IPS DF 6.9 (cell line): Measurements from ENCODE around the gene ADCY2.

ENCODE experiments used
- DNase-seq: peaks from one replicate; pipeline ENCODE4 v3.0.0-alpha.2; 2013; ENCODE audit warnings: low read depth, low spot score
- H3K27ac ChIP-seq: one replicate; pipeline ENCODE4 v1.5.1; 2013; ENCODE audit warnings: low read length, control low read depth
- H3K27me3 ChIP-seq: 2 replicates; pipeline ENCODE4 v1.6.1; 2013; ENCODE audit warnings: mild to moderate bottlenecking, low read length; ENCODE audit not compliant: control insufficient read depth, insufficient read depth
- H3K36me3 ChIP-seq: 2 replicates; pipeline ENCODE4 v1.6.1; 2013; ENCODE audit warnings: low read length; ENCODE audit not compliant: control insufficient read depth, insufficient read depth
- H3K4me1 ChIP-seq: 2 replicates; pipeline ENCODE4 v1.6.1; 2013; ENCODE audit warnings: low read length; ENCODE audit not compliant: control insufficient read depth, insufficient read depth
- H3K4me3 ChIP-seq: 2 replicates; pipeline ENCODE4 v1.5.1; 2013; ENCODE audit warnings: mild to moderate bottlenecking, low read length
- H3K9me3 ChIP-seq: 2 replicates; pipeline ENCODE4 v1.6.1; 2013; ENCODE audit warnings: low read length, inconsistent platforms; ENCODE audit not compliant: control insufficient read depth, insufficient read depth
- WGBS: extraction: QIAGEN DNeasy Blood & Tissue Kit; methylation state at CpG from one replicate; pipeline ENCODE4 v1.1.7; 2013; ENCODE audit warnings: mixed read lengths, missing lambda C conversion rate; ENCODE audit not compliant: insufficient read length, insufficient coverage; 5-methylcytosine and 5-hydroxymethylcytosine counted together

Gene ADCY2

GRCh38 chr5:7849681-7850394, 453.9 kb downstream of the ADCY2 start:
- peaks cover 2% of the 10 kb centered on the region; the same call in 1 of the 2 replicates for H3K27me3 ChIP-seq
- DNase-seq = peak; percentile 25
- H3K36me3 ChIP-seq = no peaks in the 10 kb centered on the region
- peaks cover 2% of the 10 kb centered on the region; the same call in 1 of the 2 replicates for H3K4me1 ChIP-seq
- H3K9me3 ChIP-seq = no peaks in the 10 kb centered on the region
- no CpG with 5 or more reads among the region's 44 CpGs for WGBS
- H3K27ac ChIP-seq = no peak overlapping the region
- H3K4me3 ChIP-seq = peak overlapping the region; percentile 72

GRCh38 chr5:7850395-7851239, 454.7 kb downstream of the ADCY2 start, which contains the start of gene CFAP90:
Gene CFAP90, minus strand, starts transcription at chr5:7851133. Its CDS starts 112 bp downstream, at chr5:7851021.
- H3K27me3 ChIP-seq = peaks cover 2% of the 10 kb centered on the region; the same call in 1 of the 2 replicates
- H3K27ac ChIP-seq = no peak within 1 kb of the TSS
- no peaks in the 10 kb centered on the region for H3K36me3 ChIP-seq
- no CpG with 5 or more reads among the region's 76 CpGs for WGBS
- H3K4me3 ChIP-seq = peak within 1 kb of the TSS; percentile 72
- peak; percentile 68 for DNase-seq
- H3K9me3 ChIP-seq = no peaks in the 10 kb centered on the region
- H3K4me1 ChIP-seq = peaks cover 2% of the 10 kb centered on the region; the same call in 1 of the 2 replicates

DNA sequence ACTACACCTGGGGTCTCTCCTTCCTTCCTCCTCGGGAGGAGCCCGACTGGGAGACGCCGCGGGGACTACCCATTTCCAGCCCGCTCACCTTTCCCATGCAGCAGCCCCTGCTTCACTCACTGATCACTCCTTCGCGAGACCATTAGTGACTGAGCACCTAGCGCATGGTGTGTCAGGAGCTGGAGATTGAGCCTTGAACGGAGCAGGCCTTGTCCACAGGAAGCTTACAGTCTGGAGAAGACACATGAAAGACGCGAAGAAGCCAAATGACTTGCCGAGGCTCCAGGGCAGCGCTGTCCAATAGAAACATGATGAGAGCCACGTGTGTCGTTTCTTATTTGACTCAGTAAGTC, 455.3 kb downstream of the ADCY2 start:
- Histone ChIP-seq H3K4me1 (peaks cover 2% of the 10 kb centered on the region; the same call in 1 of the 2 replicates), H3K4me3 (peak overlapping the region; percentile 64; the same call in 1 of the 2 replicates), H3K36me3 (no peaks in the 10 kb centered on the region), H3K27me3 (peaks cover 2% of the 10 kb centered on the region; the same call in 1 of the 2 replicates), H3K27ac (no peak overlapping the region), H3K9me3 (no peaks in the 10 kb centered on the region)
- no CpG with 5 or more reads among the region's 16 CpGs for WGBS
- no peak for DNase-seq

DNA sequence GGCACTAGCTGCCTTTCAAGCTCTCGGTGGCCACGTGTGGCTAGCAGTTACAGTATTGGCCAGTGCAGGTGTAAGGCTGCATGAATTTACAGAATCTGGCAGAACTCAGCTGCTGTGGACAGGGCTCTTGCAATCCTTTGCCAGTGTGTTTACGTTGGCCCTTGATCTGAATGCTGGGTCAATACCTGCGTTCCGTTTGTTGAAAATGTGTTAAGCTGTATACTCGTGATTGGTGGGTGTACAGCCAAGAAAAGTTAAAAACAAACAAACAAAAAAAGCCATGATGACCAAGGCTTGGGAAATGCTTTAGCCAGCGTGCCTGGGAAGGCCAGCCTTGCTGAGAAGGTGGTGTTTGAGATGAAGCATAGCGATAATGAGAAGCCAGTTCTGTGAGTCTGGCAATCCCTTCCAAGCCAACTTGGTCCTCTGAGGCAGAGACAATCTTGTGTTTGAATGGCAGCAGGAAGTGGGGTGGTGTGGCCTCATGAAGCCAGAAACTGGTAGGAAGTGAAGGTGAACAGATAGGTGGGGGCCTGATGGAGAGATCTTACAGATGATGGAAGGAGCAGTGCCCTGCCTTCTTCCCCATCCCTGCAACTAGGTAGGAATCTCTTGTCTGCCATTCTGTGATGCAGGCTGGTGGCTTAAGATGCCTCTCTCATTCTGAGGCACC, 455.8 kb downstream of the ADCY2 start:
- Histone ChIP-seq H3K4me1 (peaks cover 2% of the 10 kb centered on the region; the same call in 1 of the 2 replicates), H3K4me3 (no peak overlapping the region; the same call in 1 of the 2 replicates), H3K9me3 (no peaks in the 10 kb centered on the region), H3K36me3 (no peaks in the 10 kb centered on the region), H3K27ac (no peak overlapping the region), H3K27me3 (peaks cover 2% of the 10 kb centered on the region; the same call in 1 of the 2 replicates)
- DNase-seq = no peak
- WGBS = no CpG with 5 or more reads among the region's 8 CpGs

GRCh38 chr5:7852542-7852941, 456.6 kb downstream of the ADCY2 start:
- peaks cover 2% of the 10 kb centered on the region; the same call in 1 of the 2 replicates for H3K4me1 ChIP-seq
- no peaks in the 10 kb centered on the region for H3K9me3 ChIP-seq
- H3K36me3 ChIP-seq = no peaks in the 10 kb centered on the region
- no peak overlapping the region for H3K4me3 ChIP-seq
- no peak overlapping the region for H3K27ac ChIP-seq
- no peak for DNase-seq
- peaks cover 2% of the 10 kb centered on the region; the same call in 1 of the 2 replicates for H3K27me3 ChIP-seq
- WGBS = no CpG with 5 or more reads among the region's 1 CpG

DNA sequence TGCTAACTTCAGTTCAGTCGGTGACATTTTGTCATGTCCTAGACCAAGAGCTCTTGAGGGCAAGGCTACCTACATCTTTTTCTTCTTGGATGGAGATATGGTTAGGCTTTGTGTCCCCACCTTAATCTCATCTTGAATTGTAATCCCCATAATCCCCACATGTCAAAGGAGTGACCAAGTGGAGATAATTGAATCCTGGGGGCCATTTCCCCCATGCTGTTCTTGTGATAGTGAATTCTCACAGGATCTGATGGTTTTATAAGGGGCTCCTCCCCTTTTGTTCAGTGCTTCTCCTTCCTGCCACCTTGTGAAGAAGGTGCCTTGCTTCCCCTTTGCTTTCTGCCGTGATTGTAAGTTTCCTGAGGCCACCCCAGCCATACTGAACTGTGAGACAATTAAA, 457.1 kb downstream of the ADCY2 start:
- H3K27ac ChIP-seq = no peak overlapping the region
- no peaks in the 10 kb centered on the region for H3K36me3 ChIP-seq
- no peak overlapping the region for H3K4me3 ChIP-seq
- no CpG with 5 or more reads among the region's 2 CpGs for WGBS
- no peaks in the 10 kb centered on the region for H3K9me3 ChIP-seq
- peaks cover 2% of the 10 kb centered on the region; the same call in 1 of the 2 replicates for H3K27me3 ChIP-seq
- no peak for DNase-seq
- peaks cover 2% of the 10 kb centered on the region; the same call in 1 of the 2 replicates for H3K4me1 ChIP-seq

DNA sequence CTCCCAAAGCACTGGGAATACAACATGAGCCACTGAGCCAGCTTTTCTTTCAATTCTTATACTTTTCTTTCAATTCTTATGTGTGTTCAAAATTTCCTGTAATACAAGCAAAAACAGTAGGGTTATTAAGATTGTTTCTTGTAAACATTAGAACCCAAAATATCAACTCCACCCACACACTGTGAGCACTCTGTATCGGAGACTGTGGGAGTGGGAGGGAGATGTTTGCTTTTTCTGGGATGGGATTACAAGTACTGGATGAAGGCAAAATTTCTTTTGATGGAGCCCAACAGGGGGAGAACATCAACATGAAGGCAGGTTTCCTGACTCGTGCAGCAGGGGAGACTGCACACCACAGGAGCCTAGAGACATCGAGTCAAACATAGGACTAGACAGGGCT, 459.7 kb downstream of the ADCY2 start:
- peaks cover 2% of the 10 kb centered on the region; the same call in 1 of the 2 replicates for H3K4me1 ChIP-seq
- WGBS = no CpG with 5 or more reads among the region's 3 CpGs
- H3K9me3 ChIP-seq = no peaks in the 10 kb centered on the region
- no peak for DNase-seq
- H3K4me3 ChIP-seq = no peak overlapping the region
- no peaks in the 10 kb centered on the region; the same call in 1 of the 2 replicates for H3K36me3 ChIP-seq
- H3K27ac ChIP-seq = no peak overlapping the region
- no peaks in the 10 kb centered on the region for H3K27me3 ChIP-seq

GRCh38 chr5:7856855-7857254, 460.9 kb downstream of the ADCY2 start:
- no peak overlapping the region for H3K4me3 ChIP-seq
- H3K36me3 ChIP-seq = no peaks in the 10 kb centered on the region; the same call in 1 of the 2 replicates
- no CpG with 5 or more reads among the region's 2 CpGs for WGBS
- H3K9me3 ChIP-seq = no peaks in the 10 kb centered on the region
- no peak overlapping the region for H3K27ac ChIP-seq
- H3K4me1 ChIP-seq = peaks cover under 1% of the 10 kb centered on the region; the same call in 1 of the 2 replicates
- DNase-seq = peak; percentile 29
- no peaks in the 10 kb centered on the region for H3K27me3 ChIP-seq

DNA sequence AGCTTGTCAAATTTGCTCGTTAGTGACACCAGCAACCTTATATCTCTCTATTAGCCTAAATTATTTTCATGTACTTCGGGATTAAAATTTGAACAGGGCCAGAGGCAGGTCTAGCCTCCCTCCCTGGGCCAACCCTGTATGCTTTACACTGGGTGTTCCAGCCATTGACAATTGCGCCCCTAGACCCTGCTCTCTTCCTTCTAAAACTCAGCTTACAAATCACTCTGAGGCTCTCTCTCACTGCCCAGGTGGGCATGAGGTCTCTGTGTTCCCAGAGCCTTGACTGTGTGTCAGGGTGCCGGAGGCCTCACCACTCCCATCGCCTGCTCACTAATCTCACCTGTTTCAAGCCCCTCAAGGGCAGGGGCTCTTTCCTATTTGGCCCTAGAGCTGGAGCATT, 461.4 kb downstream of the ADCY2 start:
- no CpG with 5 or more reads among the region's 5 CpGs for WGBS
- H3K4me3 ChIP-seq = no peak overlapping the region
- H3K9me3 ChIP-seq = no peaks in the 10 kb centered on the region
- H3K27ac ChIP-seq = no peak overlapping the region
- no peaks in the 10 kb centered on the region for H3K4me1 ChIP-seq
- DNase-seq = no peak
- H3K27me3 ChIP-seq = no peaks in the 10 kb centered on the region
- no peaks in the 10 kb centered on the region; the same call in 1 of the 2 replicates for H3K36me3 ChIP-seq
